Measurements from ENCODE around the gene CENPT. TPM values are rescaled to one million over a fixed set of nuclear protein-coding genes. Genes with fewer than 3 reads are reported as not detected.

CENPT gene
- total RNA-seq, 2 experiments from 2014 or later: 55.4 to 85.3 TPM

DNA sequence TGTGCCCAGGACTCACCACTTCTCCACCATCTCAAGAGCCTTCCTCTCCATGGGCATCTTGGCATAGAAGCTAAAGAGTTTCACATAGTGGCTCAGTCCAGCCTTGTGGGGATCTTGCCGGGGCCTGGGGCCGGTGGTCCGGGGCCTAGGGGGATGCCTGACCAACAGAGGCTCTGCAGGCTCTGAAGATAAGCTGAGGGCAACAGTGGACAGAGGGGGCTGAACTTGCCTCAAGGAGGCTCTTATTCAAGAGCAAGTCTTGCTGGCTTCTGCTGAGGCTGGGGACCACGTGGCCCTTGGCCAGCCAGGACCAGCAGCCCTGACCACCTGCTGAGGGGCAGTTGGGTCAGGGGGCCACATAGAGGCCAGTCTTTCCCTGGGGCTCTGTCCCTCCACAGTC lies 18.8 kb downstream of the CENPT start:
- H3K36me3 ChIP-seq (ENCODE audit: insufficient read depth, low read length): peaks cover 15% of the 10 kb centered on the region; the same call in 1 of the 2 replicates
- intact Hi-C loops (cut with micrococcal nuclease; ENCODE audit: unreplicated experiment): no loop called here
- H3K9me2 ChIP-seq (ENCODE audit: insufficient read depth, low read length): no peaks in the 10 kb centered on the region
- no peak overlapping the region for H3K4me2 ChIP-seq (ENCODE audit: low read length)
- peaks cover 5% of the 10 kb centered on the region; the same call in 1 of the 2 replicates for H3K79me2 ChIP-seq (ENCODE audit: insufficient read depth, low read depth, low read length)
- peaks cover 6% of the 10 kb centered on the region for H3K4me1 ChIP-seq (ENCODE audit: insufficient read depth, low read length, poor library complexity, severe bottlenecking)
- no peaks in the 10 kb centered on the region for H4K20me1 ChIP-seq (ENCODE audit: insufficient read depth, low read length)
- ChIA-PET POLR2A (no interaction called here), CTCF (ENCODE audit: unreplicated experiment) (interaction anchor here (0.6 kb wide), 1 partner anchor 137 kb away, joined by 3 read pairs; no protein-coding TSS in a partner anchor)
- no peaks in the 10 kb centered on the region for H3K9me3 ChIP-seq (ENCODE audit: low read length)
- H3K4me3 ChIP-seq (ENCODE audit: low read depth, low read length, poor library complexity, severe bottlenecking): no peak overlapping the region
- TF ChIP-seq, protein P1, sequence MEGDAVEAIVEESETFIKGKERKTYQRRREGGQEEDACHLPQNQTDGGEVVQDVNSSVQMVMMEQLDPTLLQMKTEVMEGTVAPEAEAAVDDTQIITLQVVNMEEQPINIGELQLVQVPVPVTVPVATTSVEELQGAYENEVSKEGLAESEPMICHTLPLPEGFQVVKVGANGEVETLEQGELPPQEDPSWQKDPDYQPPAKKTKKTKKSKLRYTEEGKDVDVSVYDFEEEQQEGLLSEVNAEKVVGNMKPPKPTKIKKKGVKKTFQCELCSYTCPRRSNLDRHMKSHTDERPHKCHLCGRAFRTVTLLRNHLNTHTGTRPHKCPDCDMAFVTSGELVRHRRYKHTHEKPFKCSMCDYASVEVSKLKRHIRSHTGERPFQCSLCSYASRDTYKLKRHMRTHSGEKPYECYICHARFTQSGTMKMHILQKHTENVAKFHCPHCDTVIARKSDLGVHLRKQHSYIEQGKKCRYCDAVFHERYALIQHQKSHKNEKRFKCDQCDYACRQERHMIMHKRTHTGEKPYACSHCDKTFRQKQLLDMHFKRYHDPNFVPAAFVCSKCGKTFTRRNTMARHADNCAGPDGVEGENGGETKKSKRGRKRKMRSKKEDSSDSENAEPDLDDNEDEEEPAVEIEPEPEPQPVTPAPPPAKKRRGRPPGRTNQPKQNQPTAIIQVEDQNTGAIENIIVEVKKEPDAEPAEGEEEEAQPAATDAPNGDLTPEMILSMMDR (conservative IDR thresholded peaks at IDR 0.05; ENCODE audit: low read length): no peak
- TF ChIP-seq EZH2phosphoT487 (IDR thresholded peaks at IDR 0.05; ENCODE audit: borderline replicate concordance, low read depth, low read length): no peak
- no peak overlapping the region for H2AFZ ChIP-seq (ENCODE audit: low read length)
- H3K27ac ChIP-seq (ENCODE audit: low read depth, low read length, poor library complexity, severe bottlenecking): no peak overlapping the region
- DNase-seq (ENCODE audit: low spot score): no peak
- BruUV-seq (replicated peaks): no TSS peak

DNA sequence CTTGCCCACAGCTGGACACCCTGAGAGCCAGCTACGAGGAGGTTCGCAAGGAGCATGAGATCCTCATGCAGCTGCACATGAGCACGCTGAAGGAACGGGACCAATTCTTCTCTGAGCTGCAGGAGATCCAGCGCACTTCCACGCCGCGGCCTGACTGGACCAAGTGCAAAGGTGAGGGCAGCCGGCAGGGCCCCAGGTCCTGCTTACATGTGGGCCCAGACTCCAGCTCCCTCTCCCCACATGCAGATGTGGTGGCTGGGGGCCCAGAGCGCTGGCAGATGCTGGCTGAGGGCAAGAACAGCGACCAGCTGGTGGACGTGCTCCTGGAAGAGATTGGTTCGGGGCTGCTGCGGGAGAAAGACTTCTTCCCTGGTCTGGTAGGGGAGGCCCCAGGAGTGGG lies 21.6 kb downstream of the CENPT start:
- BruUV-seq (replicated peaks): no TSS peak
- CTCF ChIA-PET (ENCODE audit: unreplicated experiment): no interaction called here

DNA sequence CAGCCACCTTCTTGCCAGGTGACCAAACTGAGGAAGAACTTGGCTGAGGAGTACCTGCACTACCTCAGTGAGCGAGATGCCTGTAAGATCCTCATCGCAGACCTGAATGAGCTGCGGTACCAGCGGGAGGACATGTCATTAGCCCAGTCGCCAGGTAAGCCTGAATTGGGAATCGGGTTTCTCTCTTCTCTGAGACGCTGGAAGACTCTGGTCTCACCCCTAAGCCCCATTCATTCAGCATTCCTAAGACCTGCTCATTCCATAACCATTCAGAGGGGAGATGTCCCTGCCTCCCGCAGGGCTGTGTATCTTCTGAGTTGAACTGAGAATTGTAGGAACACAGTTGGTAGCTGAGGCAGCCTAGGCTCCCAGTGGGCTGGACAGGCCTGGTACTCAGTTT lies 22.4 kb downstream of the CENPT start:
- H3K4me3 ChIP-seq (ENCODE audit: low read depth, low read length, poor library complexity, severe bottlenecking): no peak overlapping the region
- H3K9me3 ChIP-seq (ENCODE audit: low read length): no peaks in the 10 kb centered on the region
- H3K9me2 ChIP-seq (ENCODE audit: insufficient read depth, low read length): no peaks in the 10 kb centered on the region
- intact Hi-C loops (cut with micrococcal nuclease; ENCODE audit: unreplicated experiment): no loop called here
- H3K27ac ChIP-seq (ENCODE audit: low read depth, low read length, poor library complexity, severe bottlenecking): no peak overlapping the region
- no peak for TF ChIP-seq EZH2phosphoT487 (IDR thresholded peaks at IDR 0.05; ENCODE audit: borderline replicate concordance, low read depth, low read length)
- TF ChIP-seq, protein P1 (conservative IDR thresholded peaks at IDR 0.05; ENCODE audit: low read length): no peak
- no peaks in the 10 kb centered on the region for H3K79me2 ChIP-seq (ENCODE audit: insufficient read depth, low read depth, low read length)
- DNase-seq (ENCODE audit: low spot score): no peak
- H2AFZ ChIP-seq (ENCODE audit: low read length): no peak overlapping the region
- no peaks in the 10 kb centered on the region for H4K20me1 ChIP-seq (ENCODE audit: insufficient read depth, low read length)
- no peak overlapping the region for H3K4me2 ChIP-seq (ENCODE audit: low read length)
- H3K4me1 ChIP-seq (ENCODE audit: insufficient read depth, low read length, poor library complexity, severe bottlenecking): no peaks in the 10 kb centered on the region
- H3K36me3 ChIP-seq (ENCODE audit: insufficient read depth, low read length): no peaks in the 10 kb centered on the region; the same call in 1 of the 2 replicates
- BruUV-seq (replicated peaks): no TSS peak
- ChIA-PET CTCF (ENCODE audit: unreplicated experiment) (no interaction called here), POLR2A (no interaction called here)

More for the DNA sequence above, 21.6 kb downstream of the CENPT start:
- DNase-seq (ENCODE audit: low spot score): no peak
- Histone ChIP-seq H3K79me2 (ENCODE audit: insufficient read depth, low read depth, low read length) (no peaks in the 10 kb centered on the region), H3K4me2 (ENCODE audit: low read length) (no peak overlapping the region), H4K20me1 (ENCODE audit: insufficient read depth, low read length) (no peaks in the 10 kb centered on the region), H2AFZ (ENCODE audit: low read length) (no peak overlapping the region), H3K27ac (ENCODE audit: low read depth, low read length, poor library complexity, severe bottlenecking) (no peak overlapping the region), H3K4me3 (ENCODE audit: low read depth, low read length, poor library complexity, severe bottlenecking) (no peak overlapping the region), H3K4me1 (ENCODE audit: insufficient read depth, low read length, poor library complexity, severe bottlenecking) (no peaks in the 10 kb centered on the region), H3K9me2 (ENCODE audit: insufficient read depth, low read length) (no peaks in the 10 kb centered on the region), H3K36me3 (ENCODE audit: insufficient read depth, low read length) (peaks cover 5% of the 10 kb centered on the region; the same call in 1 of the 2 replicates), H3K9me3 (ENCODE audit: low read length) (no peaks in the 10 kb centered on the region)
- POLR2A ChIA-PET: interaction anchor here (1.0 kb wide), 1 partner anchor 10 kb away, joined by 3 read pairs; no protein-coding TSS in a partner anchor
- intact Hi-C loops (cut with micrococcal nuclease; ENCODE audit: unreplicated experiment): no loop called here
- TF ChIP-seq, protein P1 (conservative IDR thresholded peaks at IDR 0.05; ENCODE audit: low read length): no peak
- no peak for TF ChIP-seq EZH2phosphoT487 (IDR thresholded peaks at IDR 0.05; ENCODE audit: borderline replicate concordance, low read depth, low read length)
